K562 (cell line): Measurements from ENCODE around the gene SIDT2. TPM values are rescaled to one million over a fixed set of nuclear protein-coding genes. Genes with fewer than 3 reads are reported as not detected.

ENCODE experiments used
- ARHGAP35 ChIP-seq: fragments of 450-650 bp; IDR thresholded peaks from 2 replicates; pipeline ENCODE4 v1.6.1; 2018; ENCODE audit not compliant: partially characterized antibody
- CXXC5 ChIP-seq: fragments of 250-450 bp; sonication (Bioruptor Pico); IDR thresholded peaks from 2 replicates; pipeline ENCODE4 v1.8.0; 2022; ENCODE audit warnings: inconsistent platforms, mild to moderate bottlenecking, moderate library complexity
- EGR1 ChIP-seq: fragments of 450-650 bp; conservative IDR thresholded peaks from 2 replicates; pipeline ENCODE4 v1.6.1; 2017; ENCODE audit warnings: mild to moderate bottlenecking
- FOXP1 ChIP-seq: sonication (generic); formaldehyde crosslinking; IDR thresholded peaks from 2 replicates; pipeline ENCODE4 v1.8.0; 2022; ENCODE audit warnings: mild to moderate bottlenecking, missing genetic modification reagents
- HMG20B ChIP-seq: fragments of 250-450 bp; sonication (Bioruptor Pico); IDR thresholded peaks from 2 replicates; pipeline ENCODE4 v1.5.0; 2021; ENCODE audit warnings: mild to moderate bottlenecking
- HNRNPK ChIP-seq: fragments of 200-400 bp; formaldehyde crosslinking; IDR thresholded peaks from one replicate; pipeline ENCODE4 v1.6.1; 2018; ENCODE audit warnings: mild to moderate bottlenecking, low read depth, low read length; ENCODE audit not compliant: poor library complexity, severe bottlenecking
- MTA3 ChIP-seq: fragments of 450-650 bp; formaldehyde crosslinking; IDR thresholded peaks from 2 replicates; pipeline ENCODE4 v1.6.1; 2017; ENCODE audit warnings: mild to moderate bottlenecking, borderline replicate concordance
- NR2F6 ChIP-seq: fragments of 450-650 bp; formaldehyde crosslinking; IDR thresholded peaks from 2 replicates; pipeline ENCODE4 v1.4.0; 2020; ENCODE audit warnings: mild to moderate bottlenecking
- POLR2AphosphoS5 ChIP-seq: IDR thresholded peaks from 2 replicates; pipeline ENCODE4 v1.6.1; 2011; ENCODE audit warnings: mild to moderate bottlenecking, low read depth, low read length, moderate library complexity; ENCODE audit not compliant: control insufficient read depth, insufficient read depth
- PRDM10 ChIP-seq: fragments of 450-650 bp; IDR thresholded peaks from 2 replicates; pipeline ENCODE4 v1.6.1; 2018; ENCODE audit not compliant: partially characterized antibody
- RAD51 ChIP-seq: fragments of 450-650 bp; IDR thresholded peaks from 2 replicates; pipeline ENCODE4 v1.7.1; 2016; ENCODE audit warnings: low read depth, mild to moderate bottlenecking, borderline replicate concordance
- SMAD4 ChIP-seq: fragments of 250-450 bp; sonication (Bioruptor Pico); conservative IDR thresholded peaks from 2 replicates; pipeline ENCODE4 v1.8.0; 2021; ENCODE audit warnings: inconsistent platforms, mild to moderate bottlenecking, moderate library complexity
- SRSF7 ChIP-seq: fragments of 200-400 bp; formaldehyde crosslinking; optimal IDR thresholded peaks from 2 replicates; pipeline ENCODE3; 2017; ENCODE audit warnings: mild to moderate bottlenecking, low read depth, low read length
- TAF7 ChIP-seq: fragments of 450-650 bp; IDR thresholded peaks from 2 replicates; pipeline ENCODE4 v1.6.1; 2016; ENCODE audit warnings: missing genetic modification characterization, missing compliant biosample characterization
- THRB ChIP-seq: fragments of 450-650 bp; formaldehyde crosslinking; conservative IDR thresholded peaks from 2 replicates; pipeline ENCODE4 v1.4.0; 2022; ENCODE audit warnings: mild to moderate bottlenecking, missing genetic modification characterization
- ZFX ChIP-seq: sonication (generic); formaldehyde crosslinking; IDR thresholded peaks from 2 replicates; pipeline ENCODE4 v1.8.0; 2022; ENCODE audit warnings: mild to moderate bottlenecking, missing genetic modification reagents, moderate library complexity
- ZNF23 ChIP-seq: fragments of 250-450 bp; sonication (Bioruptor Pico); IDR thresholded peaks from 2 replicates; pipeline ENCODE4 v1.4.0; 2020; ENCODE audit warnings: mild to moderate bottlenecking
- ZNF444 ChIP-seq: fragments of 250-450 bp; sonication (Bioruptor Pico); IDR thresholded peaks from 2 replicates; pipeline ENCODE4 v1.4.0; 2020; ENCODE audit warnings: mild to moderate bottlenecking, moderate library complexity
- ZNF511 ChIP-seq: sonication (generic); formaldehyde crosslinking; IDR thresholded peaks from 2 replicates; pipeline ENCODE4 v1.8.0; 2022; ENCODE audit warnings: mild to moderate bottlenecking, missing genetic modification reagents
- ZNF77 ChIP-seq: fragments of 250-450 bp; sonication (Bioruptor Pico); IDR thresholded peaks from 2 replicates; pipeline ENCODE4 v1.5.0; 2020
- polyA plus RNA-seq, 8 experiments: library from polyadenylated mRNA; depleted of rRNA in 4 of 8; stranded (reverse) in 5 of 8; unstranded in 3 of 8; fragments of >200 nt; fragmentation: Nextera tagmentation in 2 of 8; fragmentation: Illumina TruSeq in 1 of 8; extraction: Ambion mirVana in 2 of 8; extraction: Trizol in 1 of 8; gene quantifications; 2 replicates each; pipeline versions ENCODE4 v1.2.1 to v1.2.3, GENCODE V29; 2011 to 2014; ENCODE audit warnings: inconsistent platforms in 1 of 8, missing spikeins in 1 of 8
- total RNA-seq, 7 experiments: library from RNA; depleted of rRNA in 6 of 7; stranded (reverse); fragments of >200 nt in 6 of 7; fragmentation: Illumina TruSeq in 2 of 7; extraction: Trizol in 2 of 7; gene quantifications; 2 replicates each; pipeline versions ENCODE4 v1.2.1 to v1.2.3, GENCODE V29; 2011 to 2021; ENCODE audit warnings: low replicate concordance in 1 of 7
- TF ChIP-seq, protein P1 (sequence below): sonication (generic); formaldehyde crosslinking; IDR thresholded peaks from 2 replicates; pipeline ENCODE4 v1.8.1; 2023; ENCODE audit warnings: mild to moderate bottlenecking, missing genetic modification reagents
- TF ChIP-seq, protein P2 (sequence below): fragments of 450-650 bp; IDR thresholded peaks from 2 replicates; pipeline ENCODE4 v1.6.1; 2016; ENCODE audit warnings: antibody characterized with exemption

The SIDT2 gene
- total and polyA plus RNA-seq, 9 of the 15 experiments (the other 6 are each of a cell fraction or from before 2014, with no cell fraction given) = 2.4 to 20.2 (median 6.5) TPM

GRCh38 chr11:117171404-117172061 is 7.0 kb upstream of the SIDT2 start (continued):
- TF ChIP-seq ARHGAP35 (no peak), TAF7 (tag) (no peak), SMAD4 (CRISPR knock-in tag) (no peak), EGR1 (peak; percentile 95), CXXC5 (CRISPR knock-in tag) (peak; percentile 33; the same call in 1 of the 2 replicates), SRSF7 (no peak), ZFX (no peak), ZNF23 (CRISPR knock-in tag) (no peak), RAD51 (no peak), ZNF511 (CRISPR knock-in tag) (no peak; the same call in 1 of the 2 replicates), PRDM10 (peak; percentile 6), POLR2AphosphoS5 (peak; percentile 73), HMG20B (no peak), ZNF77 (CRISPR knock-in tag) (no peak), ZNF444 (CRISPR knock-in tag) (no peak), MTA3 (no peak), NR2F6 (CRISPR knock-in tag) (no peak), THRB (CRISPR knock-in tag) (no peak), HNRNPK (no peak), FOXP1 (CRISPR knock-in tag) (no peak)
- TF ChIP-seq, protein P1, sequence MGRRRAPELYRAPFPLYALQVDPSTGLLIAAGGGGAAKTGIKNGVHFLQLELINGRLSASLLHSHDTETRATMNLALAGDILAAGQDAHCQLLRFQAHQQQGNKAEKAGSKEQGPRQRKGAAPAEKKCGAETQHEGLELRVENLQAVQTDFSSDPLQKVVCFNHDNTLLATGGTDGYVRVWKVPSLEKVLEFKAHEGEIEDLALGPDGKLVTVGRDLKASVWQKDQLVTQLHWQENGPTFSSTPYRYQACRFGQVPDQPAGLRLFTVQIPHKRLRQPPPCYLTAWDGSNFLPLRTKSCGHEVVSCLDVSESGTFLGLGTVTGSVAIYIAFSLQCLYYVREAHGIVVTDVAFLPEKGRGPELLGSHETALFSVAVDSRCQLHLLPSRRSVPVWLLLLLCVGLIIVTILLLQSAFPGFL (CRISPR knock-in tag) = no peak
- TF ChIP-seq, protein P2, sequence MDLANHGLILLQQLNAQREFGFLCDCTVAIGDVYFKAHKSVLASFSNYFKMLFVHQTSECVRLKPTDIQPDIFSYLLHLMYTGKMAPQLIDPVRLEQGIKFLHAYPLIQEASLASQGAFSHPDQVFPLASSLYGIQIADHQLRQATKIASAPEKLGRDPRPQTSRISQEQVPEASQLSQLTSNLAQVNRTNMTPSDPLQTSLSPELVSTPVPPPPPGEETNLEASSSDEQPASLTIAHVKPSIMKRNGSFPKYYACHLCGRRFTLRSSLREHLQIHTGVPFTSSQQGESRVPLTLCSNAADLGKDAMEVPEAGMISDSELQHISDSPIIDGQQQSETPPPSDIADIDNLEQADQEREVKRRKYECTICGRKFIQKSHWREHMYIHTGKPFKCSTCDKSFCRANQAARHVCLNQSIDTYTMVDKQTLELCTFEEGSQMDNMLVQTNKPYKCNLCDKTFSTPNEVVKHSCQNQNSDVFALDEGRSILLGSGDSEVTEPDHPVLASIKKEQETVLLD = 0 out of 2 replicates have a peak, but pooled peaks have one; percentile 25
